Testis (tissue), 3 donors: Measurements from ENCODE around the gene EZR. TPM values are rescaled to one million over a fixed set of nuclear protein-coding genes. Genes with fewer than 3 reads are reported as not detected.

ENCODE experiments used
- DNase-seq: peaks from one replicate; pipeline ENCODE4 v3.0.0-alpha.2; 2019
- H3K27ac ChIP-seq, 2 donors: fragments of 200-600 bp; sonication (generic); one replicate each; pipeline ENCODE4 v1.5.1; 2019
- H3K27me3 ChIP-seq: fragments of 200-600 bp; sonication (generic); one replicate; pipeline ENCODE4 v1.5.1; 2019
- H3K36me3 ChIP-seq: fragments of 200-600 bp; sonication (generic); one replicate; pipeline ENCODE4 v1.5.1; 2017; ENCODE audit warnings: low read depth; ENCODE audit errors: missing control alignments
- H3K4me1 ChIP-seq: fragments of 200-600 bp; sonication (generic); one replicate; pipeline ENCODE4 v1.5.1; 2019
- H3K4me3 ChIP-seq, 2 donors: fragments of 200-600 bp; sonication (generic); one replicate each; pipeline ENCODE4 v1.5.1; 2017 to 2019
- H3K9me3 ChIP-seq: fragments of 200-600 bp; sonication (generic); one replicate; pipeline ENCODE4 v1.5.1; 2017
- CTCF ChIP-seq, 3 experiments: fragments of 450-650 bp in 2 of 3; fragments of 200-600 bp in 1 of 3; sonication (generic) in 1 of 3; IDR thresholded peaks; one replicate each; pipeline ENCODE4 v1.5.1; 2016 to 2019; ENCODE audit warnings: antibody characterized with exemption in 3 of 3, mild to moderate bottlenecking in 2 of 3, moderate library complexity in 1 of 3
- POLR2A ChIP-seq: fragments of 450-650 bp; IDR thresholded peaks from one replicate; pipeline ENCODE4 v1.6.1; 2017; ENCODE audit warnings: antibody characterized with exemption, mild to moderate bottlenecking, moderate library complexity
- WGBS, 2 donors: methylation state at CpG; one replicate each; pipeline ENCODE4 v1.1.5; 2018; 5-methylcytosine and 5-hydroxymethylcytosine counted together
- intact Hi-C: fragments of 100-400 bp; cut with DNase I; formaldehyde crosslinking; loops from one replicate; pipeline ENCODE4 v1.15.1; 2023; ENCODE audit warnings: low total_unique reads
- polyA plus RNA-seq: library from polyadenylated mRNA; stranded (reverse); fragments of 350-450 nt; fragmentation: Illumina TruSeq; extraction: RNeasy Lipid Tissue Mini Kit (QIAGEN cat#74804); gene quantifications from one replicate; pipeline ENCODE4 v1.2.3, GENCODE V29; 2014; ENCODE audit warnings: low read depth, low replicate concordance; ENCODE audit not compliant: insufficient read depth
- total RNA-seq, 2 donors: library from RNA; depleted of rRNA; stranded (reverse); fragments of >200 nt; gene quantifications; one replicate each; pipeline ENCODE4 v1.2.3, GENCODE V29; 2016

The EZR gene
- total and polyA plus RNA-seq, 3 donors from 2014 or later: 129 to 199 (median 164) TPM

- no peaks in the 10 kb centered on the region for H3K4me1 ChIP-seq
- no peaks in the 10 kb centered on the region for H3K36me3 ChIP-seq
- H3K4me3 ChIP-seq: no peak overlapping the region
- no peak overlapping the region for H3K27ac ChIP-seq
- H3K9me3 ChIP-seq: no peaks in the 10 kb centered on the region
- H3K27me3 ChIP-seq: no peaks in the 10 kb centered on the region
- WGBS, 2 donors: 77 to 80% methylated on average over 6 of the region's 6 CpGs
- no peak for DNase-seq
- TF ChIP-seq CTCF (IDR thresholded peaks at IDR 0.05): no peak
- no peak for TF ChIP-seq POLR2A
- intact Hi-C loops: no loop called here
Observed at GRCh38 chr6:158743033-158743651, 76.0 kb downstream of the EZR start.

- Histone ChIP-seq H3K27ac (no peak overlapping the region), H3K36me3 (no peaks in the 10 kb centered on the region), H3K9me3 (no peaks in the 10 kb centered on the region), H3K4me3 (no peak overlapping the region), H3K27me3 (no peaks in the 10 kb centered on the region), H3K4me1 (no peaks in the 10 kb centered on the region)
- intact Hi-C loops: no loop called here
- TF ChIP-seq POLR2A: no peak
- TF ChIP-seq CTCF (IDR thresholded peaks at IDR 0.05): no peak
- no peak for DNase-seq
- WGBS, 2 donors: 100% methylated on average over 1 of the region's 1 CpG
Observed at GRCh38 chr6:158739673-158740072, 79.5 kb downstream of the EZR start.

GRCh38 chr6:158737710-158738615, 81.2 kb downstream of the EZR start:
- no peaks in the 10 kb centered on the region for H3K27me3 ChIP-seq
- no peaks in the 10 kb centered on the region for H3K9me3 ChIP-seq
- WGBS, 2 donors: 92 to 93% methylated on average over 12 of the region's 12 CpGs
- TF ChIP-seq POLR2A (no peak), CTCF (IDR thresholded peaks at IDR 0.05) (no peak)
- DNase-seq: no peak
- H3K4me1 ChIP-seq: no peaks in the 10 kb centered on the region
- no peak overlapping the region for H3K27ac ChIP-seq
- intact Hi-C loops: no loop called here
- no peak overlapping the region for H3K4me3 ChIP-seq
- no peaks in the 10 kb centered on the region for H3K36me3 ChIP-seq

GRCh38 chr6:158737082-158737709, 82.0 kb downstream of the EZR start:
- Histone ChIP-seq H3K27me3 (no peaks in the 10 kb centered on the region), H3K27ac (no peak overlapping the region), H3K9me3 (no peaks in the 10 kb centered on the region), H3K4me1 (no peaks in the 10 kb centered on the region), H3K4me3 (no peak overlapping the region), H3K36me3 (no peaks in the 10 kb centered on the region)
- no peak for TF ChIP-seq POLR2A
- TF ChIP-seq CTCF (IDR thresholded peaks at IDR 0.05): no peak
- intact Hi-C loops: no loop called here
- 72 to 90% methylated on average over 3 of the region's 3 CpGs for WGBS, 2 donors
- no peak for DNase-seq
